ENCODE results near the gene CDC20.
"Not testable (repeated sequence)": the region's sequence is repeated elsewhere in the genome, so short reads cannot be mapped to it uniquely, and the experiment has no call there.

CDC20 gene

DNA sequence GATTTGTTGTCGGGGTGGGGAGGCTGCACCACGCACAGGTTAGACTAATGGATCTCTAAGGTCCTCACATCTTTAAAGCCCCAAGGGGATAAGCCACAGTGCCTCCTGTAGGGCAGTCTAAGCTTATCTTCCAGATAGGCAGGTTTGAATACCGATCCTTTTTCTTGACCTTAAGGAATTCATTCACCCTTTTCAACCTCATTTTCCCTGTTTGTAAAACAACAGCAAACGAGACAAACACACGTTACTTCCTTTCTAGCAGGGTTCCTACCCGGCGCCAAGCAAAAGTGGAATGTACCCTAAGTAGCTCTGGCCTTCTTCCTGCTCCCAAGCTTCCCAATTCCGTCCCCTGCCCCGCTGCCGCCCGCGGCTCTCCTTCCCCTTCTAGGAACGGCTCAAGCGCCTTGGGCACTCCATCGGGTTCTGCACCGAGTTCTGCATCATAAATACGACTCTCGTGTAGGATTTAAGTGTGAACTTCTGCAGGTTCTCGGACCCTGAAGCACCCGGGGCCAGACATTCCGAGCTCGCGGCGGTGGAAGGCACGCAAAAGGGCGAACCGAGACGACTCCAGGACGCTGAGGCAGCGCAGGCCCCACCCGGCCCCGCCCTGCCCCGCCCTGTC lies 548 bp upstream of the CDC20 start:
- no peak for DNase-seq

DNA sequence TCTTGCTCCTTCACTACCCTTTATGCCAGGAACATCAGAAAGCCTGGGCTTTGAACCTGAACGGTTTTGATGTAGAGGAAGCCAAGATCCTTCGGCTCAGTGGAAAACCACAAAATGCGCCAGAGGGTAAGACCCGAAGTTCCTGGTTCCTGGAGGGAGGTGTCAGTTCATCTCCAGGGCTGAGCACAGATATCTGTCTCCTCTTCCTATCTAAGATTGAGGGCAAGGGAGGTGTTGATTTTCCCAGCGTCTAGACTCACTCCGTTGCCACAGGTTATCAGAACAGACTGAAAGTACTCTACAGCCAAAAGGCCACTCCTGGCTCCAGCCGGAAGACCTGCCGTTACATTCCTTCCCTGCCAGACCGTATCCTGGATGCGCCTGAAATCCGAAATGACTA lies 915 bp downstream of the CDC20 start:
- no peak for DNase-seq

DNA sequence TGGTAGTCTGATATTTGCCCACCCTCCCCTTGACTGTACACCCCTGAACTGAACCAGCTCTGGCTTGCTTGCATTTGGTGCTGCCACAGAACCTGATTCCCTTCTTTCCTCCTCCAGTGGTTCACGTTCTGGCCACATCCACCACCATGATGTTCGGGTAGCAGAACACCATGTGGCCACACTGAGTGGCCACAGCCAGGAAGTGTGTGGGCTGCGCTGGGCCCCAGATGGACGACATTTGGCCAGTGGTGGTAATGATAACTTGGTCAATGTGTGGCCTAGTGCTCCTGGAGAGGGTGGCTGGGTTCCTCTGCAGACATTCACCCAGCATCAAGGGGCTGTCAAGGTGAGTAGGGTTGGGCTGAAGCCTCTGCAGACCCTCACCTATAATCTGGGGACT lies 1.8 kb downstream of the CDC20 start:
- DNase-seq, result no peak

DNA sequence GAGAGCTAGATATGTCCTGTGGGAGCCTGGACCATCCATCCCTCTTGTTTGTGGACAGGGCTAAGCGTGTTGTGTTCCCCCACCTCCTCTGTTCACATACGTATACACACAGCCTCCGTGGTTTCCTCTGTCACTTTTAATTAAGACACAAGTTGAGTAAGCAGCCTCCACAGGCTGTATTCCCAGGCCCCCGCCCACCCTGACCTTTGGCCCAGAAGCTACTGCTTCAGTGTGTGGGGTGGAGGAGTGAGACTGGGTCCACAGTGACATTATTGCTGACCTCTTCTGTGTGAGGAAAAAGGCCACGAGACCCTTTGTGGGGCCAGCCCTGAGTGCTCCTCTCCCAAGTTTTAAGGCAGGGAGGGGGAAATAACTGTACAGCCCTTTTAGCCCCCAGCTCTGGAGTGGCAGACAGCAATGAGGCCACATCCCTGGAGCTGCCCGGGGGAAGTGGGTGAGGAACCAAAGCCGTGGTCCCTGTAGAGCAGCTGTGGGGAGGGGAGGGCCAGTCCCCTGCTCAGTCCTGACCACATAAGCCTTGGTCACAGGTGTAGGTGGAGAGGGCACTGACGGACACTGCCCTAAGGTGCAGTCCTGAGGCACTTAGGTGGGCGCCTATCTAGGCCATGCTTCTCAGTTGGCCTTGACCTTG lies 4.6 kb downstream of the CDC20 start:
- DNase-seq, result no peak

DNA sequence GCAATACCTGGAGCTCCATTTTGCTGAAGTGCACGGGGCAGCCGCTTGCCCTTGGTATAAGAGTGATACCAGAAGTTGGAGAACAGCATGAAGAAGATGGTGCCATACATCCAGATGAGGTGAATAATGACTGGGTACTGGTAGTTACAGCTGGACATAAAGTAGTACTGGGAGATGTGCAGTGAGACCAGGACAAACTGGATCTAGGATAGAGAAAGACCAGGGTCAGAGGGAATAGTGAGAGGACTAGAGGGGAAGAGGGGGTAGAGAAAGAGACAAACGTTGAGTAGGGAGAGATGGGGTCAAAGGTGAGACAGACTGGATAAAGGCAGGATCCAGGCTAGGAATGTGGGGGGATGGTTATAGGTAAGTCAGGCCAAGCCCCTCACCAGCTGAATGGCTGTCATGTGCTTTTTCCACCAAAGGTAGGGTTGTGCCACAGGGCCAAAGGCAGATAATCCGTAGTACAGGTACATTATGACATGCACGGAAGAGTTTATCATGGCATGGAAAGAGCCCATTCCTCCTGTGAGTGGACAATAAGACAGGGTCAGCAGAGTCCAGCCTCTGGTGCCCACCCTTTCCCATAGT lies 5.2 kb downstream of the CDC20 start:
- DNase-seq, result no peak

DNA sequence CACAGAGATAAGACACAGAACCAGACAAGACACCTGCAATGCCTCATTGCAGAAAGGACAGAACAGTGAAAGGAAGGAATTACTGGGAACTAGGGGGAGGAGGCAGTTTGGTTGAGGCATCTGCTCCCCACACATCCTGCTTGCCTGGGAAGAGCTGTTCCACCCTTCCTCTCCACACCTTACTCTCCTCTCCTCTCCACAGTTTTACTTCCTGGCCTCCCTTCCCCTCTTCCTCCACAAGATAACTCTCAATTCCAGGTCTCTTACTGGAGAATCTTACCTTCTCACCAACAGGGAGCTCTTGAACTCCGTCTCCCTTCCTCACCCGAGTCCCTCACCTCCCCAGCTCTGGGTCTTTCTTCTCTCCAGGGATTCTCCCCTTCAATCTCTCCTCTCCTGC lies 6.9 kb downstream of the CDC20 start:
- no peak for DNase-seq

DNA sequence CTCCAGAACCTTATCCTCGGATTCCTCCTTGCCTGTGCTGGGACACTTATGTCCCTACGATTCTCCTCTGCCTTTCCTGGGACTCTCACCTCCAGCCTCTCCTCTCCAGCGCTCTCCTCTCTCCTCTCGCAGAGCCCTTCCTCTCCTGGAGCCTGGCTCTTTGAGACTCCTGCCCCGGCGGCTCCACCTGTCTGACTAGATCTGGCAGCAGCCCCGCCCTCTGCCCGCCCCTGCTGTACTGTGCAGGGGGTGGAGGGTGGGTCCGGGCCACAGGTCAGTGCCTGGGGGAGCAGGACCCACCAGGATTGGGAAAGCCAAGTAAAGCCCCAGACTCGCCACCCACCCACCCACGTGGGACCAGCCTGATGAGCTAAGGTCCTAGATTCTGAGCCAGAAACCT lies 7.4 kb downstream of the CDC20 start:
- no peak for DNase-seq

DNA sequence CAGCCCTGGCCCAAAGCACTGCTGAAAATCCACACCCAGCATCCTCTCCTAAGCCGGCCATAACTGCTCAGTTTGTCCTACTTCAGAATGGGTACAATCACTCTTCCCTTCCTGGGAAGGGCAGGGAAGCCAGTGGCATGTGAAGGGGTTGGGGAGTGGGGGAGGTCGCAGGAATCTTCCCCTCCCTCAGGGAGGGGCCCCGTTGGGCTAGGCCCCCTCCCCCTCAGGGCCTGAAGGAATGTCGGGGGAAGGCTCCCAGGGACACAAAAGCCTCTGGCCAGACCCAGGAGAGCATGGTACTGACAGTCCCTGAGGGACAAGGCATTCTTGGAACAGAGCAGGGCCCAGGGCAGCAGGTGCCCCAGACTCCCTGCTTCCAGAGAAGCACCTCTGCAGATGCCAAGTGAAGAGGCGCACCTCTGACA lies 7.8 kb downstream of the CDC20 start:
- DNase-seq, result no peak

DNA sequence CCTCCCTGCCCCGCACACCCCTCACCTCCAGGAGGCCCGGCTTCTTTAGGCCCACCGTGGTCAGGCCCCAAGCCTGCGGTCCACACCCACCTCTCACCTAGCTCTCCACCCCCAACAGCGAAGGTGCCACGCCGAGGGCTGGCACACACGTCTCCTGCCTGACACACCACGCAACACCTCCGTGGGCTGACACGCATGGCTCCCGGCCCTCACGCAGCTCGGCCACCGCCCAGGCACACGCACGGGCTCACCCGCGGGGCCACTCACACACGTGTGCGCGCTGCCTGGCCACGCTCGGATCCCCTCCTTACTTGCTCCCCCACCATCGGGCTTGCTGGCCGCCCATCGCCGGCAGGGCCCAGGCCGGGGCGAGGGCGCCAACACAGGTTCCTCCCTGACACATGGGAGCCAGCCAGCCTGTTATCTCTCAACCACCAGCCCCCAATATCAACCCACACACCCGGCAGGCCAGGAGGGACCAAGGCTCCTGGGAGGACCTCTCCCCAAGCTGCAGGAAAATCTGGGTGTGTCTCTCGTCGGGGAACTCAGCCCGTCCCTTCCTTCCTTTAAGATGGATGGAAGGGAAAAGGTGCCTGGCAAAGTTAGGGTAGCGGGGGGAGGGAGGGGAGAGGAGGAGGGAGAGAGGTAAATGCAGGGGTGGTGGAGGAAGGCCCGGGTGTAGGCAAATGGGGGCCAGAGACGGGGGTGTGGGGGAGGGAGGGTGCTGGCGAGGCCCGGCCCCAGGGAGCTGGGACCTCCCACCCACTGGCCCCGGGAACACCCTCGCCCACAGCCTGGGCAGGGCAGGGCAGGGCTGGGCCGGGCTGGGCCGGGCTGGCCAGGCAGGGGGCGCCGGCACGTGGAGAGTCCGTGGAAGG lies 8.5 kb downstream of the CDC20 start:
- peak; percentile 46 for DNase-seq

DNA sequence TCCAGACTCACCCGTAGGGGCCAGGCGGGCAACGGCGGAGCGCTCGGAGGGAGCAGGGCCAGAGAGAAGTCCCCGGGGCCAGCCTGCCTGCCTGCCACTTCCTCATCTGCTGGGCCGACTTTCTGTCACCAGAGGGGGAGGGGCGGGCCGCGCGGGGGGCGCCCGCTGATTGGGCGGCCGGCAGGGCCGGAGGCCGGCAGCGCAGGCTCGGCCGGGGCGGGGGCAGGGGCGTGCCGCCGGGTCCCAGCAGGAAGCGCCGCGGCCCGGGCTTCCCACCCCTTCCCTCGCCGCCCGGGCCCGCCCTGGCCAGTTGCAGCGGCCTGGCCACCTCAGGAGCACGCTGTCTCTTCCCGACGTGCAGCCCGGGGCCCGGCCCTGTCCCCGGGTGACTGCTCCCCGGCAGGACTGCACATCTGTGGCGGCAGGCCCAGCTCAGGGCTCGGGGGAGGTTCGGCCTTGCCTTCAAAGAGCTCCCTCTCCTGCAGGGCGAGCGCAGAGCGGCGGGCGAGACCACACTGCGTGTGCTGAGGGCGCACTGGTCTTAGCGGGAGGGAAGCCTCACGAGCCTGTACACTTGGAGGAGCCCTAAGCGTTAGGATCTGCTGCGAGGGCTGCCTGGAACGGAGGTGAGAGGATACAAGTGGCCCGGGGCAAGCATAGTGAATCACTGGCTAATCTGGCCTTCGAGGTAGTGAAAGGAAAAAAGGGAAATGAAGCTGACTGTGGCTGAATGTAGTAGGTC lies 9.3 kb downstream of the CDC20 start, which contains the start of gene ELOVL1:
Gene ELOVL1 (minus strand): TSS at position 108 of the 742 bp plus-strand sequence. CDS start 2,402 bp downstream, outside the sequence.
- DNase-seq, result peak; percentile 89

DNA sequence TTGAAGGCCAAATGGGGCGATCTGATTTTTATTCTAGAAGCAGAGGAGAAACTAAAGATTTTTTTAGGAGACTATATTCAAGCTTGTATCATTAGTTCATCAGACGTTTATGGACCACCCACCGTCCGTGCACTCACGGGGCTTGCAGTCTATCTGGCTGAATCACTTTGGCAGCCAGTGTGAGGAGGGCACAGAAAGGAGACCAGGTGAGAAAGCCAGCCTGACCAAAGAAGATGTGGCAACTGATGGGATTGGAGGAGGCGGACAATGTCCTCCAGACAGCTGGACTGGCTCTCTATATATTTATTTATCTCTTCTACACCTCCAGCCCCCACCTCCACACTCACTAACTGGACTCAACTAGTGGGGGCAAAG lies 9.9 kb downstream of the CDC20 start:
- DNase-seq, result no peak

DNA sequence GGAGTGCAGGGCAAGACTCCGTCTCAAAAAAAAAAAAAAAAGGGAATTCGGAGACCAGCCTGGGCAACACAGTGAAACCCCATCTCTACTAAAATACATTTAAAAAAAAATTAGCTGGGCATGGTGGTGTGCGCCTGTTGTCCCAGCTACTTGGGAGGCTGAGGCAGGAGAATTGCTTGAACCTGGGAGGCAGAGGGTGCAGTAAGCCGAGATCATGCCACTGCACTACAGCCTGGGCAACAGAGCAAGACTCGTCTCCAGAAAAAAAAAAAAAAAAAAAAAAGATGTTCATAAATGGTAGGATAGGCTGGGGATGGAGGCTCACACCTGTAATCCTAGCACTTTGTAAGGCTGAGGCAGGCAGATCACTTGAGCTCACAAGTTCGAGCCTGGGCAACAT lies 11.0 kb downstream of the CDC20 start:
- DNase-seq, result not testable (repeated sequence)

DNA sequence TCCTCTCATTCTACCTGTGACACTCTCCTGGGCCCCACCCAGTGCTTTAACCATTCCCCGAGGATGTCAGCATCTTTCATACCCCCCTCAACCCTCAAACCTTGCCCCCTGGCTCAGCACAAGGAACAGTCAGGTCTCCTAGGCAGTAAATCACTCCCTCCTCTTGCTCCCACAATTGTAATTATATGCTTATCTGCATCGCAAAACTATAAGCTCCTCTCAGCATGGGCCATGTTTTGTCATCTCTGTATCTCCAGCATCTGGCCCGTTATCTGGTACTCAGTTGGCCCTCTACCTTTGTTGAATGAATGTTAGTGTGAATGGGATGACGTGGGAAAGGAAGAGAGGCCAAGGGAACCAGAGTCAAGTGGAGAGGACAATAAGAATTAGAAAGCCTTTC lies 11.8 kb downstream of the CDC20 start:
- DNase-seq, result no peak

DNA sequence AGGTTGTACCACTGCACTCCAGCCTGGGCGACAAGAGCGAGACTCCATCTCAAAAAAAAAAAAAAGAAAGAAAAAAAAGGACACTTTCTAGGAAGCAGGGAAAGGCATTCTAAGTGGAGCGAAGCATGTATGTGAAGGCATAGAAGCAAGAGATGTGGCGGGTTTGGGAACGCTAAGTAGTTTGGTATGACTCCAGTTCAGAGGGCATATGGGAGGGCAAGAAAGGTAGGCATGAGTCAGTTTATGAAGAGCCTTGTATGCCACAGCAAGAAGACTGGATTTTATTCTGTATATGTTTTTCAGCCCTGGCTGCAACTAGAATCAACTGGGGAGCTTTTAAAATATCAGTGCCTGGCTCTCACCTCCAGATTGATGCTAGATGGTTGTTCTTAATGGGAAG lies 13.4 kb downstream of the CDC20 start:
- DNase-seq, result no peak

DNA sequence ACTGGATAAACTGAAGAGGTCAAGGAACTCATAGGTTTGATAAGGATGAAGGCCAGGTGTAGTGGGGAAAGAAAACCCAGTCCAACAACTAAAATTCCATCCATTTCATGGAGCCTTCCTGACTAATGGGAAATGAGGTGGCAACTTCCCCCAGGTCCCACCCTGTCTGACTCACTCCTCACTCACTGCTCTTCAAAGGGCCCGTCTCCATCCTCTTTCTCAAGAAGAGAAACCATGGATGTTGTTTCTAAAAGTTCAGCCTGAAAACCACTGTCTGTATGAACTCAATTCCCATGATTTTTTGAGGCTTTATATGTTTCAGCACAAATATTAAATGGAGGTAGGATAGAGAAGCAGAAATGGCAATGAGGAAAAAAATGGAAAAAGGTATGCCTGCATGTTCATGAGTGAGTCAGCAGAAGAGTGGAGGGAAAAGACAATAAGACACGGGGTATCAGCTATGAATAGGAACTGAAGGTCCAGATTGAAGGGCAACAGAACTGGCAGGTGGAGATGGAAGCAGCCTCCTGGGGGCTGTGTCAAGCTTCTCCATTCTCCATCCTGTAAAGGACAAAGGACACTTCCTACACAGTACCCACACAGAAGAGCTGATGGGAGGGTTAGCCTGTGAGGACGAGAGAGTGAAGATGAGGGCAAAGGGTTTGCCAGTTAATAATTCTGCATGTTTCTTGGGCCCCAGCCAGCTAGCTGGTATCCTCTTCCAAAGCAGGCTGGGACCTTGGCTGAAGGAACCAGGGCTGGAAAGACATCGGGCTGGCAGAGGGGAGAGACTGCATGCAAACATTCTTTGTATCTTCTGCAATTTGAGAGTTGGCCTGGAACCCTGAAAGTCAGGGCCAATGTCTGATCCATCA lies 14.5 kb downstream of the CDC20 start:
- no peak for DNase-seq

DNA sequence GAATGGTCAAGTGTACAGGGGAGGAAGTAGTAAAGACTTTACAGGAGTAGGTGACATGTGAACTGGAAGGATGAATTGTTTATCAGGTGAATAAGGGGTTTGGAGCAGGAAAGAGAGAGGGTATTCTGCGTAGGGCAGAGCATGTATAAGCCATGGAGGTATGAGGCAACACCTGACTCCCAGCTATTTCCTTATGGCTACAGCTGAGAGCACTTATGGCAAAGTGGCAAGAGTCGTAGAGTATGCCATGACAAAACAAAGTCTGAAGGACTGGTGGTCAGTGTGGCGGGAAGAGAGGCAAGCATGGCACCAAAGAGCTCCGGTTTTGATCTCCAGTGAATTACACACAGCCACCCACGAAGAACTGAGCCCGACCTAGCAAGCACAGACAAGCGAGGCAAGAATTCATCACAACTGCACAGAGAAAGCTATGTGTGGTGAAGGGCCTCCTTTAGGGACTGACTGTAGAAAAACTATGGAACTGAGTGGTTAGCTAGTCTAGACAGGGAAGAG lies 18.0 kb downstream of the CDC20 start:
- no peak for DNase-seq

DNA sequence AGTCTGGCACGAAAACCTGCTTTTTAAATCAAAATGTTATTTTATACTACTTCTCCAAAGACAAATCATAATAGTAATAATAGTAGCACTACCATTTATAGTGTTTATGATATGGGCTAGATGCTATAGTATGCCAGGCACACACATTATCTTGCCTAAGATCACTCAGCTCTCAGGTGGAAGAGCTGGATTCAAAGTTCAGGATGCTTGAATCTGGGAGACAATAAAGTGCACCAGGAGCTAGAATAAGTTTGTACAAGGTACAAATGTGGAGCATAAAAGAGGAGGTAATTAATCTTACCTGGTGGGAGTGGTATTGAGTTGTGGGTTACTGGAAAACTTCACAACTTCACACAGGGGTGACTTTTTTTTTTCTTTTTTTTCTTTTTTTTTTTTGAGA lies 19.1 kb downstream of the CDC20 start:
- no peak for DNase-seq

DNA sequence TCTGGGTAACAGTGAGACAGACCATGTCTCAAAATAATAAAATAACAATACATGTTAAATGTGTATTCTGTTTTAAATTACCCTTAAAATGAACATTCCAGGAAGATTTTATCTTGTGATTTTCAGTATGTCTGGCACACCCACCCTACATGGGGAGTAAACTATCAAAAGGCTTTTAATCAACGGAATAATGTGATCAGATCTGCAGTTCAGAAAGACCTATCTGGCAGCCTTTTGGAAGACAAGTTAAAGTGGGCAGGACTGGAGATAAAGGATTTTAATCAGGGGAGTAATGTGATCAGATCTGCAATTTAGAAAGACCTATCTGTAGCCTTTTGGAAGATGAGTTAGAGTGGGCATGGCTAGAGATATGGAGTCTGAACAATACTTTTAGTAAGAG lies 20.7 kb downstream of the CDC20 start:
- no peak for DNase-seq

DNA sequence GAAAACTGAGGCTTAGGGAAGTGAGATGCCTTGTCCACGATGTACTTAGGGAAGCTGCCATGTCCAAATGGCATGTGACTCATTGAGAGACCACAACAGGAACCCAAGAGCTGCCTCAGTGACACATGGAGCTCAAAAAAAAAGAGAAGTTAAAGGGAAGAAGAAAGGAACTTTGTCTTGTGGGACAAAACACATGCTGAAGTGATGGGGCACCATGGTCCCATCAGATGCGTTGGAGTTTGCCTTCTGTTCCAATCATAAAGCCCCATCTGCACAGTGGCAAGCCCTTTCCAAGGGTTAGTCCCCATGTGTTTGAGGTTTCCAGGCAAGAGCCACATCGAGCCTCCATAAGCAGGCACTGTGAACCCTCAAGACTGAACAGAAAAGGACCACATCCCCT lies 22.8 kb downstream of the CDC20 start:
- no peak for DNase-seq

DNA sequence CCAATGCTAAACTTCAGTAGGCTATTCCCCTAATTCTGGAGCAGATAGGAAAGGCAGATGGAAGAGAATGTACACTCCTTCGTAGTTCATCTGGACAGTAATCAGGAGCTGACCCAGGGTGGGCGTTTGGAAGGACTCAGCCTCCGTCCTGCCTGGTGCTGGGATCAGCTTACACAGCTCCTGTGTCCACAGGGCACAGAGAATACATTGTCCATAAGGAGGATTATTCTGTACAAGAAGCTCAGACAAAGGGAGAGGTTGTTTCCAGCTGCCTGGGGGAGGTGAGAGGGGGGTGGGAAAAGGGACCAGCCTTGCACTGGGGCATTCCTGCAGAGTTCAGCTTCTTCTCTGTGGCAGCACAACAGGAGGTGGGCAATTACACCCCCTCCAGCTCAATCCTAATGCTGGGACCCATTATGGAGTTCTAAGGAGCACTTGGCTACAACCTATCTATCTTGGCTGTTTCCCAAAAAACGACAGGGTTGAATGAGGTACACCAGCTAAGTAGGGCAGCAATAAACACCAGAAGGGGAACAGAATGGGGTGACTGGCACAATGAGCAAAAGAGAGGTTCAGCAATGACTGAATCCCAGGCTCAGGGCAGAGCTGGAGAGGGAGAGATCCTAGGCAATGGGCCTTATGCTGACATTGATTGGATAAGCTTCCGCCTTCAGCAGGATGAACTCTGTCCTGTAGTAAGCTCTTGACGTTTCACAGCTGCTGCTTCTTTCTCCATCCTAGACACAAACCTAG lies 23.4 kb downstream of the CDC20 start:
- no peak for DNase-seq

DNA sequence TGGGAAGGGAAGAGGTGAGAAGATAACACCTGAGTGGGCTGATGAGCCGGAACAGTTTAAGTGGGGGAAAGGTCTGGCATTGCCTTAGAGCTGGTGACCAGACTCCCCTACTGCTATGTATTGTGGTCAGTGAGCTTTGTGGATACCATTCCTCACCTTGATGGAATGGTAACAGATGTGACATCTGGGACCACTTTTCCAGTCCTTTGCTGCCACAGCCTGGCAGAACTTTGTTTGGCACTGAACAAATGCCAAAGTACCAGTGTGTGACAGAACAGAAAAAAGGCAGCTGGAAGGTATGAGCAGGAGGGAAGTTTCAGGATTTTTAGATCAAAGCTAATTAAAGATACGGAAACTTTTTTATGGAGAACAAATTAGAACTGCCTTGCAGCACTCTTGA lies 24.7 kb downstream of the CDC20 start:
- no peak for DNase-seq

All from stimulated activated CD4-positive, alpha-beta T cell treated with anti-CD3 and anti-CD28 coated beads, Interleukin-4, amount 100 ng/mL, for 24 hours (primary cell).